IMR-90 (cell line): Measurements from ENCODE around the gene LDB2. TPM values are rescaled to one million over a fixed set of nuclear protein-coding genes. Genes with fewer than 3 reads are reported as not detected.

Experiments used
- ATAC-seq: fragments of 200-7000 bp; cut with Tn5 transposase; 2 replicates; pipeline ENCODE4 v1.9.1; 2020; ENCODE audit warnings: low read depth, mild to moderate bottlenecking, moderate library complexity
- BruUV-seq: library from RNA; stranded (reverse); fragments of 400-500 nt; replicated peaks from 2 replicates; lab custom pipeline; 2021; lab: Mats Ljungman, UMichigan
- CTCF ChIA-PET: fragments of 300-600 bp; formaldehyde crosslinking; extraction: SDS; loops from one replicate; lab custom pipeline; 2021; ENCODE audit warnings: antibody characterized with exemption; lab: Yijun Ruan, JAX
- POLR2A ChIA-PET: fragments of 300-600 bp; sonication (Branson Sonifier 250); formaldehyde crosslinking; loops from one replicate; lab custom pipeline; 2022; ENCODE audit warnings: antibody characterized with exemption; ENCODE audit not compliant: unreplicated experiment; lab: Charles Lee
- DNase-seq: peaks from one replicate; pipeline ENCODE4 v3.0.0; 2013
- H2AFZ ChIP-seq: replicated peaks from 2 replicates; pipeline ENCODE3; 2013; ENCODE audit warnings: low read length, mild to moderate bottlenecking; ENCODE audit not compliant: poor library complexity
- H2AK5ac ChIP-seq: 2 replicates; pipeline ENCODE4 v1.6.1; 2013; ENCODE audit warnings: low read depth, low read length, inconsistent platforms
- H2AK9ac ChIP-seq: replicated peaks from 2 replicates; pipeline ENCODE3; 2013; ENCODE audit warnings: mild to moderate bottlenecking, low read depth, low read length, moderate library complexity; ENCODE audit not compliant: poor library complexity
- H2BK120ac ChIP-seq: 2 replicates; pipeline ENCODE4 v1.6.1; 2013; ENCODE audit warnings: low read depth, low read length, inconsistent platforms
- H2BK15ac ChIP-seq: 3 replicates; pipeline ENCODE4 v1.6.1; 2013; ENCODE audit warnings: low read depth, low read length, inconsistent platforms
- H2BK20ac ChIP-seq: 2 replicates; pipeline ENCODE4 v1.6.1; 2013; ENCODE audit warnings: low read depth, mild to moderate bottlenecking, inconsistent platforms, low read length, moderate library complexity
- H2BK5ac ChIP-seq: 2 replicates; pipeline ENCODE4 v1.6.1; 2013; ENCODE audit warnings: mild to moderate bottlenecking, low read depth, low read length, inconsistent platforms; ENCODE audit not compliant: poor library complexity, severe bottlenecking
- H3K14ac ChIP-seq: replicated peaks from 2 replicates; pipeline ENCODE4 v1.6.1; 2013; ENCODE audit warnings: low read depth, low read length, inconsistent platforms
- H3K18ac ChIP-seq: 2 replicates; pipeline ENCODE4 v1.6.1; 2013; ENCODE audit warnings: low read depth, low read length, control low read depth
- H3K23ac ChIP-seq: 2 replicates; pipeline ENCODE4 v1.6.1; 2013; ENCODE audit warnings: low read depth, low read length, inconsistent platforms
- H3K27ac ChIP-seq: 2 replicates; pipeline ENCODE4 v1.5.1; 2013; ENCODE audit warnings: mild to moderate bottlenecking, control low read depth, low read length; ENCODE audit not compliant: insufficient read depth
- H3K27me3 ChIP-seq: 2 replicates; pipeline ENCODE4 v1.6.1; 2013; ENCODE audit warnings: low read length; ENCODE audit not compliant: control insufficient read depth, insufficient read depth
- H3K36me3 ChIP-seq: 2 replicates; pipeline ENCODE4 v1.6.1; 2013; ENCODE audit warnings: low read length, mixed read lengths; ENCODE audit not compliant: control insufficient read depth, insufficient read depth
- H3K4ac ChIP-seq: 2 replicates; pipeline ENCODE4 v1.6.1; 2013; ENCODE audit warnings: low read depth, low read length, inconsistent platforms
- H3K4me1 ChIP-seq: 2 replicates; pipeline ENCODE4 v1.6.1; 2013; ENCODE audit warnings: low read length, mixed read lengths; ENCODE audit not compliant: control insufficient read depth, insufficient read depth
- H3K4me2 ChIP-seq: 2 replicates; pipeline ENCODE4 v1.6.1; 2013; ENCODE audit warnings: low read depth, mild to moderate bottlenecking, control low read depth, low read length, moderate library complexity
- H3K4me3 ChIP-seq: 2 replicates; pipeline ENCODE4 v1.5.1; 2013; ENCODE audit warnings: low read depth, mild to moderate bottlenecking, control low read depth, low read length, moderate library complexity; ENCODE audit not compliant: insufficient read depth
- H3K56ac ChIP-seq: 2 replicates; pipeline ENCODE4 v1.6.1; 2013; ENCODE audit warnings: low read length, inconsistent platforms; ENCODE audit not compliant: insufficient read depth; ENCODE audit errors: extremely low read depth
- H3K79me1 ChIP-seq, 2 experiments: 2 replicates each; pipeline ENCODE4 v1.6.1; 2013; ENCODE audit warnings: low read length in 2 of 2, inconsistent platforms in 1 of 2, low read depth in 1 of 2
- H3K9ac ChIP-seq: 2 replicates; pipeline ENCODE4 v1.6.1; 2013; ENCODE audit warnings: low read depth, low read length, control low read depth
- H3K9me1 ChIP-seq: 2 replicates; pipeline ENCODE4 v1.6.1; 2013; ENCODE audit warnings: low read length, inconsistent platforms; ENCODE audit not compliant: insufficient read depth
- H3K9me3 ChIP-seq: 2 replicates; pipeline ENCODE4 v1.6.1; 2013; ENCODE audit warnings: low read length; ENCODE audit not compliant: control insufficient read depth, insufficient read depth
- H4K20me1 ChIP-seq: 2 replicates; pipeline ENCODE4 v1.6.1; 2013; ENCODE audit warnings: low read length, inconsistent platforms; ENCODE audit not compliant: insufficient read depth
- H4K5ac ChIP-seq: 2 replicates; pipeline ENCODE4 v1.6.1; 2013; ENCODE audit warnings: mild to moderate bottlenecking, low read depth, low read length, control low read depth
- H4K8ac ChIP-seq, 2 experiments: 2 replicates each; pipeline ENCODE4 v1.6.1; 2013; ENCODE audit warnings: low read depth in 2 of 2, low read length in 2 of 2, control low read depth in 1 of 2, inconsistent platforms in 1 of 2
- H4K91ac ChIP-seq: 2 replicates; pipeline ENCODE4 v1.6.1; 2013; ENCODE audit warnings: low read depth, low read length, inconsistent platforms; ENCODE audit not compliant: insufficient read depth
- BHLHE40 ChIP-seq: fragments of 150-350 bp; IDR thresholded peaks from 2 replicates; pipeline ENCODE4 v1.6.1; 2016; ENCODE audit warnings: mild to moderate bottlenecking, low read depth, low read length
- CEBPB ChIP-seq: IDR thresholded peaks from 2 replicates; pipeline ENCODE4 v1.6.1; 2012; ENCODE audit warnings: low read depth, low read length, improper control_type of control experiment
- CHD1 ChIP-seq: IDR thresholded peaks from 2 replicates; pipeline ENCODE4 v1.6.1; 2012; ENCODE audit warnings: low read depth, low read length, improper control_type of control experiment
- CTCF ChIP-seq: conservative IDR thresholded peaks from 2 replicates; pipeline ENCODE4 v1.5.1; 2012; ENCODE audit warnings: mild to moderate bottlenecking, low read depth, low read length, improper control_type of control experiment
- FOS ChIP-seq: fragments of 150-350 bp; IDR thresholded peaks from 2 replicates; pipeline ENCODE4 v1.6.1; 2016; ENCODE audit warnings: low read depth, low read length
- MAFK ChIP-seq: IDR thresholded peaks from 2 replicates; pipeline ENCODE4 v1.6.1; 2012; ENCODE audit warnings: low read depth, low read length, improper control_type of control experiment
- MAZ ChIP-seq: IDR thresholded peaks from 2 replicates; pipeline ENCODE4 v1.6.1; 2012; ENCODE audit warnings: low read depth, mild to moderate bottlenecking, low read length, improper control_type of control experiment, moderate library complexity, borderline replicate concordance
- MXI1 ChIP-seq: IDR thresholded peaks from 2 replicates; pipeline ENCODE4 v1.6.1; 2012; ENCODE audit warnings: low read depth, mild to moderate bottlenecking, low read length, moderate library complexity, borderline replicate concordance
- NFE2L2 ChIP-seq: fragments of 150-350 bp; IDR thresholded peaks from 2 replicates; pipeline ENCODE4 v1.6.1; 2016; ENCODE audit warnings: low read depth, mild to moderate bottlenecking, low read length
- POLR2A ChIP-seq: IDR thresholded peaks from 2 replicates; pipeline ENCODE4 v1.6.1; 2012; ENCODE audit warnings: mild to moderate bottlenecking, low read depth, low read length
- RAD21 ChIP-seq: IDR thresholded peaks from 2 replicates; pipeline ENCODE4 v1.6.1; 2012; ENCODE audit warnings: low read length, improper control_type of control experiment
- RCOR1 ChIP-seq: IDR thresholded peaks from 2 replicates; pipeline ENCODE4 v1.6.1; 2012; ENCODE audit warnings: mild to moderate bottlenecking, low read length, improper control_type of control experiment; ENCODE audit not compliant: insufficient replicate concordance
- RFX5 ChIP-seq: IDR thresholded peaks from 2 replicates; pipeline ENCODE4 v1.8.0; 2012; ENCODE audit warnings: low read depth, mild to moderate bottlenecking, low read length, moderate library complexity
- SMC3 ChIP-seq: fragments of 150-350 bp; IDR thresholded peaks from 2 replicates; pipeline ENCODE4 v1.6.1; 2016; ENCODE audit warnings: low read depth, mild to moderate bottlenecking, antibody characterized with exemption, low read length, moderate library complexity
- WGBS, 2 experiments: methylation state at CpG; one replicate each; pipeline versions ENCODE4 v1.1.5 to v1.1.7; 2013; ENCODE audit warnings: missing lambda C conversion rate in 2 of 2; ENCODE audit not compliant: insufficient read length in 1 of 2; ENCODE audit errors: extremely low coverage in 2 of 2; 5-methylcytosine and 5-hydroxymethylcytosine counted together
- dilution Hi-C: fragments of 300-500 bp; cut with HindIII; formaldehyde crosslinking; loops from one replicate; pipeline ENCODE4 v1.14.3; 2018; ENCODE audit warnings: low sequenced_read_pairs; ENCODE audit not compliant: unreplicated experiment
- in situ Hi-C: fragments of 300-500 bp; cut with MboI; formaldehyde crosslinking; loops from 3 replicates; pipeline ENCODE4 v1.14.3; 2019; ENCODE audit warnings: low sequenced_read_pairs, inconsistent platforms, mixed read lengths
- intact Hi-C: fragments of 100-400 bp; cut with micrococcal nuclease; formaldehyde crosslinking; loops from 2 replicates; pipeline ENCODE4 v1.10.0; 2022
- polyA plus RNA-seq, 3 experiments: library from polyadenylated mRNA; depleted of rRNA; stranded (reverse); fragments of >200 nt; gene quantifications; 2 replicates each; pipeline ENCODE4 v1.2.3, GENCODE V29; 2012; ENCODE audit warnings: low replicate concordance in 1 of 3
- total RNA-seq: library from RNA; depleted of rRNA; stranded (reverse); fragments of >200 nt; gene quantifications from 2 replicates; pipeline ENCODE4 v1.2.3, GENCODE V29; 2012
- TF ChIP-seq, protein P1 (sequence below): fragments of 150-350 bp; IDR thresholded peaks from 2 replicates; pipeline ENCODE4 v1.6.1; 2017; ENCODE audit warnings: mild to moderate bottlenecking, antibody characterized with exemption, low read length, low read depth

Gene LDB2
- total and polyA plus RNA-seq, 2 of the 4 experiments (the other 2 are of a cell fraction): 67.9 to 116 TPM

DNA sequence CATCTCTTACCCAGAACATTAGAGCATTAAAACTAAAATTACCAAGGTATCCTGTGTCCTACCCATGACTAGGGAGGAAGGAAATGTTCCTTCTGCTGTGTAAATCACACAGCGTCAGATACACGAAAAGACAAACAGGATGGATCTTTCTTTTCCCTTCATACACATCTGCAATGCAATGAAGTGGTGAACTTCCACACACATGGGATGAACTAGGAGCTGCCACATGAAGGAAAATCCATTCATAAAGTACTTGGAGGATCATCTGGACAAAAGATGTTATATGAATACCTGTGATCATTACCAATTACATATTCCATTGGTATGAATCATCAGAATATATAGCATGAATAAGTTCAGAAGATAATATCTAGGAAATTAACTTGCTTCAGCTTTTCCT, 46.2 kb downstream of the LDB2 start:
- Histone ChIP-seq H2BK120ac (peak overlapping the region; percentile 92), H2AFZ (no peak overlapping the region), H3K27me3 (no peaks in the 10 kb centered on the region), H3K4me1 (peaks cover 7% of the 10 kb centered on the region), H4K91ac (peak overlapping the region; percentile 61; the same call in 1 of the 2 replicates), H3K9ac (no peak overlapping the region), H3K9me1 (peaks cover 9% of the 10 kb centered on the region; the same call in 1 of the 2 replicates), H3K4ac (peak overlapping the region; percentile 75), H3K14ac (peak overlapping the region; percentile 85), H2BK15ac (peak overlapping the region; percentile 17; the same call in 2 of the 3 replicates), H3K4me3 (no peak overlapping the region), H2AK9ac (no peak overlapping the region), H3K79me1 (peaks cover 13 to 40% of the 10 kb centered on the region in 2 experiments; a peak in 3 of 4 replicates), H3K56ac (peak overlapping the region; percentile 8; the same call in 1 of the 2 replicates), H2BK20ac (peak overlapping the region; percentile 89), H4K20me1 (no peaks in the 10 kb centered on the region), H3K18ac (peak overlapping the region; percentile 80), H4K8ac (peak overlapping the region; percentile 52 to 68; a peak in 2 of 4 replicates), H2AK5ac (peak overlapping the region; percentile 62), H3K9me3 (no peaks in the 10 kb centered on the region), H4K5ac (peak overlapping the region; percentile 33), H3K23ac (peak overlapping the region; percentile 79; the same call in 1 of the 2 replicates), H2BK5ac (peak overlapping the region; percentile 74), H3K27ac (peak overlapping the region; percentile 50; the same call in 1 of the 2 replicates), H3K4me2 (peak overlapping the region; percentile 6; the same call in 1 of the 2 replicates), H3K36me3 (no peaks in the 10 kb centered on the region)
- ChIA-PET POLR2A (no interaction called here), CTCF (interaction anchor here (1.1 kb wide), 1 partner anchor 13 kb away, joined by 3 read pairs; no protein-coding TSS in a partner anchor)
- dilution Hi-C loops (no loop called here), in situ Hi-C loops (no loop called here), intact Hi-C loops (no loop called here)
- ATAC-seq: peak; percentile 46
- TF ChIP-seq NFE2L2 (no peak), FOS (no peak), BHLHE40 (no peak), MAZ (no peak), CHD1 (no peak), RAD21 (no peak), CTCF (no peak), POLR2A (no peak), SMC3 (no peak), MAFK (no peak), RCOR1 (no peak), RFX5 (no peak), CEBPB (no peak), MXI1 (no peak)
- TF ChIP-seq, protein P1, sequence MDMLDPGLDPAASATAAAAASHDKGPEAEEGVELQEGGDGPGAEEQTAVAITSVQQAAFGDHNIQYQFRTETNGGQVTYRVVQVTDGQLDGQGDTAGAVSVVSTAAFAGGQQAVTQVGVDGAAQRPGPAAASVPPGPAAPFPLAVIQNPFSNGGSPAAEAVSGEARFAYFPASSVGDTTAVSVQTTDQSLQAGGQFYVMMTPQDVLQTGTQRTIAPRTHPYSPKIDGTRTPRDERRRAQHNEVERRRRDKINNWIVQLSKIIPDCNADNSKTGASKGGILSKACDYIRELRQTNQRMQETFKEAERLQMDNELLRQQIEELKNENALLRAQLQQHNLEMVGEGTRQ: no peak
- BruUV-seq: no TSS peak
- peak; percentile 11 for DNase-seq
- WGBS, 2 experiments: no CpG with 5 or more reads among the region's 2 CpGs
